GM21786 (cell line): ENCODE measurements around the gene CAST.
A peak's percentile ranks its signal among the peaks of the same experiment; 100 is the strongest.

Source experiments
- ATAC-seq: cut with Tn5 transposase; IDR thresholded peaks from one replicate; pipeline ENCODE4 v1.9.1; 2021; ENCODE audit not compliant: unreplicated experiment

CAST gene

DNA sequence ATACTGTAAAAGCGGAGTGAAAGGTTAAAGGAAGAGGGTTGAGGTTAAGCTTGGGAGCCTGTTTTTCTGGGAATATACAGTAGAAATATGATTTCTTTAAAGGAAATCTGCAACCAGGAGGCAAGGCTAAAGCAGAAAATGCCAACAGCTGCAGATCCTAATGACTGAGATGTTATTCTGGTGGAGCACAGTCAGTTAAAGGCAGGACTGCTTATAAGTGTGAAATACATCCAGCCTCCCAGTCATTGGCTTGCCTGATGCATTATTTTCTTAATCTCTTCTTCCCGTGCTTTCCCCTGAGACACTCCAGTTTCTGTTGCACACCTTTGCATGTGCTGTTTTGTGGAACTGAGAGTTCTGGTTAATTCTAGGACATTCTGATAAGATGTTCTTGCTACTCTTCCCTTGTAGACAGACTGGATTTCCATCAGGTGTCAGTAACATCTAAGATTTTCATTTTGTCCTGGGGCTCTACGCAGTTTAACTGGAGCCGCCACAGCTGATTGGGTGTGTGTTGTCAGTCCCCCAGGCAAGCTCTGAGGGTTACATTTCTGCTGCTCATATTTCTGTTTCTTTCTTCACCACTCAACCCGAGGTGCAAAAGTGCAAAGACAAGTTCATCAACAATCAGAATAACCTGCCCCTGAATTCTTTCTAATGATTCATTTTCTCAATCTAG is 44.4 kb downstream of the CAST start:
- no peak for ATAC-seq

DNA sequence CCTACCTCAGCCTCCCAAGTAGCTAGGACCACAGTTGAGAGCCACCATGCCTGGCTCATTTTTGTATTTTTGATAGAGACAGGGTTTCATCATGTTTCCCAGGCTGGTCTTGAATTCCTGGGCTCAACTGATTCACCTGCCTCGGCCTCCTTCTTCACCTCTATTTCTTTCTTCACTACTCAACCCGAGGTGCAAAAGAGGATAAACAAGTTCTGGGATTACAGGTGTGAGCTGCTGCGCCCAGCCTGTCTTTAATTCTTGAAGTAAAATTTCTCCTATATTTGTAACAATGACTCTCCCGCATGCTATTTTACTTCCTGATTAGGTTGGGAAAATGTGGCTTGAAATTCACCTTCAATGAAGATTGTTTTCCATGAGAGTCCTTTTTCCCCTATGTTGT is 46.4 kb downstream of the CAST start:
- ATAC-seq = no peak

DNA sequence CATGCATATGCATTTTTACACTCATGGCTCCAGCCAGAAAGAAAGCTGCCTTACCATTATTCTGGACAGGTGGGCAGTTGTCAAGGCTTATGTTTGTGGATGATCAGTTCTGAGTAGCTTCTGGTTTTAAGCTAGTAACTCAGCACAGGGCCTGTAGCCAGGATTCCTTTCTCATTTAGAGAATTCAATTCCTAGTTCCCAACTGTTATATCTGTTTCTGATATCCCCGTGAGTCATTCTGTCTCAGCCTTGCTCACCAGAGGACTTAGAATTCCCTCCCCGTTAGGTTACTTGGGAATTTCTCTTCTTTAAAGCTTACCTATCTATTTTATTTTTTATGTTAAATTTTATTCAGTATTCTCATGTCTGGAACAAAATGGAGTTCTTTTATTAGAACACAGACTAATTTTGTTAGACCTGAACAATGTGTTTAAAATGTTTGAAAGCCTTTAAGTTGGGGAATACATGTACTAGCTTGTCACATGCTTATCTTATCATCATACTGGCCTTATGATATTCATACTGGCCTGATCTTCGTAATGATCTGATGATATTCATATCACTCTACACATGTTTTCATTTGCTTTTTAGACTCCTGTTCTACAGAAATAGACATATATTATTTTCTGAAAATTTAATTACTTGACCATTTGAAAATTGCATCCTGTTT is 47.1 kb downstream of the CAST start:
- ATAC-seq = no peak

DNA sequence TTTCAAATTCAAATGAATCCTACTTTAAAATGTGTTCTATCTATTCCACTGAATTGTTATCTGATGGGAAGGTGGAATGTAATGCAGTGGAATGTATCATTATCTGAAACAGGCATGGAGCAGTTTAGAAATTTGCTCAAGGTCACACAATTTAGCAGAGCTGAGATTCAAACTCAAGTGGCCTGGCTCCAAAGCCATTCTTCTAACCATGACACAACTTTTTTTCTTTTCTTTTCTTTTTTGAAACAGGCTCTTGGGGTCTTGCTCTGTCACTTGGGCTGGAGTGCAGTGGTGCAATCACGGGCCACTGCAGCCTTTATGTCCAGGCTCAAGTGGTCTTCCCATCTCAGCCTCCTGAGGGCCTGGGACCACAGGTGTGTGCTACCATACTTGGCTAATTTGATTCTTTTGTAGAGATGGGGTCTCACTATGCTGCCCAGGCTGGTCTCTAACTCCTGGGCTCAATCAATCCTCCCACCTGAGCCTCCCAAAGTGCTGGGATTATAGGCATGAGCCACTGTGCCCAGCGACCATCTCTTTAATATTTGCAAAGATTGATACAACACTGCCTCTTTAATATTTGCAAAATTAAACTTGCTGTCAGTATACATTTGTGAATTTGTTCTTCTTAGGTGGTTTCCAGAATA is 50.0 kb downstream of the CAST start:
- ATAC-seq = no peak

DNA sequence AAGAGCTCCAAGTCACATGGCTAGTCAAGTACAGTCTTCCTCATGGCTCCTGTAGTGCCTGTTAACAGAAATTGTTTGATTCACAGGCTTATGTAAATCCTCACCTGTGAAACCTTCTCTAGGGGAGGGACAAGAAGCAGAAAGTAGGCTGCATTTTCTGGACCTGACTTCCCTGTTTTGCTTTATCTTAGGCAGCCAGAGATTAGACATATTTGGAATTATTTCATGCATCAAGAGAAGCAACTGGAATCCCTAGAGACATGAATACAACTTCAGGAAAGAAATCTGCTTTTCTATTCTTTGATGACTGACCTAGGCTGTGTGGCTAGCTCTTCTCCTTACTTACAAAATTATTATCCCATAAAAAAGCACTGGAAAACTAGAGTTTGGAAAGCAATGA is 52.3 kb downstream of the CAST start:
- ATAC-seq = no peak

DNA sequence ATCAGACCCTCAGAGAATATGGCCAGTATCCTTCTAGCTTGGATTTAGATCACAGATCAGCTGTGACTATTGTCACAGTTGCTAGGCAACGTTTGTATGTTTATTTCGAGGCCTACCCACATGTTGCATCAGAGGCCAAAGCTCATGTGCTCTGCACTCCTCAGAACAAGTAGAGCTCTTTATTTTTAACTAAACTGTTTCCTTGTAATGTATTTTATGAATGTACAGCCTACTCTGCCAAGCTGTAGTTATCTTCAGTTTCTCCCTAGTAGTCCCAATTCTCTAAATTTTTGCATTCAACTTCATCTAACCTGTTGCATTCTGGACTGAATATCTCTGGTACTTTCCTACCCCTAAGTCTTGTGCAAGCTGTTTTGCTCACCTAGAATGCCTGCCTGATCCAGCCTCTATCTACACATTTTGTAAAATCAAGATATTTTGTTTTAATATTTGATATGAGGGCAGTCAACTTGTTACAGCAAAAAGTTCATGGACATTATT is 52.8 kb downstream of the CAST start:
- ATAC-seq = peak; percentile 83

DNA sequence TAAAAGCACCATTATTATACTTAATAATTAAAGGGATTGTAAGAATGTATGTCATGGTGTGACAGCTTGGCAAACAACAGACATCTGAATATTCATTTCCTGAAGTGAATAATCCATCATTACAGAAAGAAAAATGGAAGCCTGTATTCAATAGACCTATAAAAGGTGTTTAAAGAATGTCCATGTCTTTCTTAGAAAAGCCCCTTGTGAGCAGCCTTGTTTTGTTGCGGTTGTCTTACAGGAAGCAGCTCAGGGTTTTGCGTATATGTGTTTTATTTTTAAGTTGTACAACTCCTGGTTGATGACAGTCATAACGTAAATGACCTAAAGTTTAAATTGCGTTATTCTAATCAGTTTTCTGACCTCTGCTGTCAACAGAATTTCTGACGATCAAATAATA is 53.8 kb downstream of the CAST start:
- ATAC-seq = no peak

DNA sequence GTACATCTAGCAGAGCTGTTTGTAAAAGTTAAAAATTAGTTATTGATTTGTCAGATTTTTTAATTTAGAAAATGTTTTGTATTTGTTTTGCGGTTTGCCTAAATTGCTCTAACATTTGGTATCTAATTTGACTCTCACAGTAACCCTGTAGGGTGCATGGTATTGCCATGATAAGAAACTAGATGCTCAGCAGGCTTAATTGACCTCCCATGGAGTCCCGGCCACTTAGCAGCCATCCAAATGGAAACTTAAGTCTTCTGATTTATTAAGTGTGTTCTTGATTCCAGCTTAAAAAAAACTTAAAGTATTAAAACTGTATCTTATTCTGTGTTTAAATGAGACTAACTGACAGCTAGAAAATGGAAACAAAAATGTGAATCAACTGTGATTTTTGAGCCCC is 54.5 kb downstream of the CAST start:
- ATAC-seq = no peak

DNA sequence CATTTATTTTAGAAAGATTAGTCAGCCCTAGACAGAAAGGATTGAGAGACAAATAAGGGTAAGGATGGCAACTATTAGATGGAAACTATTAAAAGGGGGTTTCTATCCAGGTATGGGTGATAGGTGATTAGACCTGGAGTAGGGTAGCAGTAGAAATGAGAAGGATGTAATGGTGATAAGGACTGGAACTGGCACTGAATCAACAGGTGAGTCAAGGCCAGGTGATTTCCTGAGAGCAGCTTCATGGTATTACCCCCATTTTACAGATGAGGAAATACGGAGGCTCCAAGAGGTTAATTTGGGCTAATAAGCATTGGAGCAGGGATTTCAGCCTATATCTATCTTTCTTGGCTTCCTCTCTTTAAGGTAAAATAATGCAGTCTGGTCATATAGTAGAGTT is 55.7 kb downstream of the CAST start:
- no peak for ATAC-seq

DNA sequence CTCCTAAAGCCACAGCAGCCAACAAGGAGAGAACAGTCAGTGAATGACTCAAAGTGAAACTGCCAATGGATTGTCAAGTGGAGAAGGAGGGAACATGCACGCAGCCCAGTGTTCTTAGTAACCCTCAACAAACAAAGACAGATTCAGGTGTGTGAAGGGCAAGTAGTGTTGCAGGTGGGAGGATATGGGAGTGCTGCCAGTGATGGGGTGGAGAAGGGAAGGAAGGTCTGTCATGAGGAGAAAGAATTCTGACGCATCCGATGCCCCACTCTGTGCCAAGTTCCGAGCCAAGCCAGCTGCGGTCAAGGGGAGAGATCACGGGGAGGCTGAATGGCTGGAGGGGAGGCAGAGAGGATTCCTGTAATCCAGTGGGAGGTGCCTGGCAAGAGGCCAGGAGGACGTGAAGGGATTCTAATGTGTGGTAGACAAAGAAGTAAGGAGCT is 56.5 kb downstream of the CAST start:
- ATAC-seq = no peak

DNA sequence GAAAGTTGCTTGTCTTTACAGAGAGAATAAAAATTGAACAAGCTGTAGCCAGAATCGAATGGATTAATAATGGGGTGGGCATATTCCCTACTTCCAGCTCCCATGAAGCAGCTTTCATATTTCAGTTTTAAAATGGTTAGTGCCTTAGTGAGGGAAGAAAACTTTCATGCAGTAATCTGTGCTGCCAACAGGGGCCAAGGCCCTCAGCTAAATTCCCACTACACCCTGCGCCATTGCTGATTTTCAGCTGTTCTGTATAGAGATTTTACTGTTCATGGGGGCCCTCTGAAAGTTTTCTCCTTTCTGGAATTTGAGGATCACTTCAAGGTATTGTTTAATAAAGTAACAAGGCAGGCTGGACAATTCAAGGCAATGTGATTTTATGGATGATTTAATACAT is 58.2 kb downstream of the CAST start:
- no peak for ATAC-seq

DNA sequence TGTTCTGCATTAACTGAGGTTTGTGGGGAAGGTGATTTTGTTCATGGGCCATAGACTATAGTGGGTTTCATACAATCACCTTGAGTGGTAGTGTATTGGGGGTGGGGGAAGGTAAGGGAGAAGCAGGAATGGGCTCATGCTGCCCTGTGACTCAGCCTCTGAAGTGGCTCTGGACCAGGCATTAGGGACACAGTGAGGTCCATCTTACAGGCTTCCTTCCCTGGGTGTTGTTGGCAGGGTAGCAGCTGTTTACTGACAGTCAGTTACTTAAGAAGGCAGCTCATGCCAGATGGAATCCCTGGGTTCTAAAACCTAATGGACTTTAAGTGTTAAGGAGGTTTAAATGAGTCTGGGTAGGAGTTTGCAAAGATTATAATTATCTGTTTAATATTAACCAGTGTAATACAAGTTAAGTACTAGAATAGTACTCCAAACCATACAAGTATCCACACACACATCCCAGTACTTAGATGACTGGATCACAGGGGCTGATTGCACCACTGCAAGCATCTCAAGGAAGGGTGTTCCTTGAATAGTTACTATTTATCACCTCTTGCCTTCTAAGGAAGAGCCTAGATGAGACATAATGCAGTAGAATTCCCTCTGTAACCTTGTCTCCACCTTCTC is 59.3 kb downstream of the CAST start:
- ATAC-seq = no peak

DNA sequence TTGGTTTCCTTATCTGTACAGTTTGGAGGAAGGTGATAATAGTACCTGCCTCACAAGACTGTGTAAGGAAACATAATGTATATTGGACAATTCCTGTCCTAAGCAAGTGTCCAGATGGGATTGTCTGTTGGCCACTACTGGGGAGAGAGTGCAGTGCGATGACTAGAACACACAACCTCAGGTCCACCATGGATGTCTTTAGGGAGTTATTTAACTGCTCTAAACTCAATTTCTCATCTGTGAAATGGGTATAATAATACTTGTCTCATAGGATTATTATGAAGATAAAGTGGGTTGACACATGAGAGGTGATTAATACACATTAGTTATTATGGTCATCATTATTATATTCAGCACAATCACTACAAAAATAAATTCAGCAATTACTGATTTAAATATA is 63.1 kb downstream of the CAST start:
- no peak for ATAC-seq

DNA sequence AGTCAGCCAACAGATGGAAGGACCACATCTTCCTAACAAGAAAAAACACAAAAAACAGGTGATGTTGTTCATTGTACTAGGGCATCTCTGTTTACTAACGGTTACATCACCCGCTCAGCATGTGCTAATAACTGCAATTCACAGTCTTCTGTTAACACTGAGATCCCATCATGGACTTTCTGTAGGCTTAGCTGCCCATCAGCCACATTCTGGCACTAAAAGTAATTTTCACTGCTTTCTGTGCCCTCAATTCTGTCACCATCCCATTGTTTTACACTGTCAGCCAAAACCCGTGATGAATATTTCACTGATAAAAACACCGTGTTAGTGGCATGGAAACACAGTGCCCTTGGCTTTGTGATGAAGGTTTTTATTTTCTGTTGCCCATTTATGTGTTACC is 64.6 kb downstream of the CAST start:
- ATAC-seq = no peak

DNA sequence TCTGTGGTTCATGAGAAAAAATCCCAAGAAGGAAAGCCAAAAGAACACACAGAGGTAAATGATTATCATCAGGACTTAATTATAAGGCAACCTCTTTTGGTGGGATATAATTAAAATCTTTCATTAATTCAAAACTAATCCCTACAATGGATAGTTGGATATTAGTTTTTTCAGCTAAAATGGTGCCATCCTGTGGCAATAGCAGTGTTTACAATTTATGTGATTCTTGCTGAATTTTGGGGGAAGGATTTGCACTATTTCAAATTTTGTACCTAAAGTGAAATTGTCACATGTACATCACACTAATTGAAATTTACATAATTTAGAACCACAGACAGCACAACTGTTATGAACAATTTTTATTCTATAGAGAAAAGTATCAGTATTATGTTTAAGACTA is 67.0 kb downstream of the CAST start:
- no peak for ATAC-seq

DNA sequence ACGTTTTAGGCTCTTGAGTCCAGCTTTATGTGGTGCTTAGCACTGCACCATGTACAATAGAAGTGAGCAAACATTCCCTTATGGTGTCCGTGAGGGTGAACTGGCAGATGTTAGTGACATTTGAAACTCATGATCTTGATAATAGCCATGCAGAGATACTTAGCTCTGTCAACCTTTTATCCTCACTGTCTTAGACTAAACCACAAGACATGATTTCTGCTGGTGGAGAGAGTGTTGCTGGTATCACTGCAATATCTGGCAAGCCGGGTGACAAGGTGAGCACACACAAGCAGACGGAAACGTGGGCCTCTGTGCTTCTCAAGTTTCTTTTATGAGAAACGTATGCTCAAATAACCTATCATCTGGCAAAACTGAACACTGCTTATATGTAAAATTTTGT is 68.4 kb downstream of the CAST start:
- no peak for ATAC-seq

DNA sequence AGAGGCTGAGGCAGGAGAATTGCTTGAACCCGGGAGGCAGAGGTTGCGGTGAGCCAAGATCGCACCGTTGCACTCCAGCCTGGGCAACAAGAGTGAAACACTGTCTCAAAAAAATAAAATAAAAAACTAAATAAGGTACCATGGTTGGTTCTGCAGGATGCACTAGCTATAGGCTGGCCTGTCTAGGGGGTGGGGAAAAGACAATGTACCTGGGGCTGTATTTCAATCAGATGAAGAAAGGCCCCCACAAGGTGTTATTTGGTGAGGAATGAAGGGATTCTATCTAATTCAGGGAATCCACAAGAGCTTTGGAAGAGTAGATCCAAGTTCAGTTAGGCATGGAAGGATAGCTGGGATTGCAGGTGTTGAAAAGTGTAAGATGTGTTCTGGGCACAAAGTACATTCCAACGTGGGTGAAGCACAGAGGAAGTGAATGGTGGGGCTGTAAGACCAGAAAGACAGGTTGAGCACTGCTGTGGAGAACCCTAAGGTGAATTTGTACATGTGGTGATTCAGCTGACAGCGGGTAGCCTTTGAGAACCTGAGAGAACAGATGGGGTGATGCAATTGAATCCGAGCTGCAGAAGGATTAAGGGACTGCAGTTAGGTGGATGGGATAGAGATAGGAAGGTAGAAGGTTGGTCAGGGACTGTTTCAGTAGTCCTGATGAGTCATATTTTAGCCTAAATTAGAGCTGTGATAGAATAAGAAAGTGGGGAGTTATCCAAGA is 71.8 kb downstream of the CAST start:
- ATAC-seq = no peak

DNA sequence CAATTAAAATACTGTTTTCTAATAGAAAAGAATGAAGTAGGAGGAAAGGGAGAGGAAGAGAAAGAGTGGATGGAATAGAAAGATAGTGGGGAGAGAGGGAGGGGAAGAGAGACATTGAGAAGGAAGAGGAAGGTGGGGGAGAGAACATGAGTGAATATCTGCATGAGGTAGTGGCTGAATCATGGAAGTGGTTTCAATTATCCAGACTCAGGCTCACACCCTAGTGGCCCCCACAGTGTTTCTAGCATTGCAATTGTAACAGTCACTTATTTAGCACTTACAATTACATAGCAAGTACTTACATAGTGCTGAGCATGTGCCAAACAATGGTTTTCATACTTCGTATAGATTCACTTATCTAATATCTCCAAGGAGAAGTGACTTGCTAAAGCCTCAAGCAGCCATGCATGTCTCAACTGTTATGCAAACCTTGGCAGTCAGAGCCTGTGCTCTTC is 72.7 kb downstream of the CAST start:
- no peak for ATAC-seq

DNA sequence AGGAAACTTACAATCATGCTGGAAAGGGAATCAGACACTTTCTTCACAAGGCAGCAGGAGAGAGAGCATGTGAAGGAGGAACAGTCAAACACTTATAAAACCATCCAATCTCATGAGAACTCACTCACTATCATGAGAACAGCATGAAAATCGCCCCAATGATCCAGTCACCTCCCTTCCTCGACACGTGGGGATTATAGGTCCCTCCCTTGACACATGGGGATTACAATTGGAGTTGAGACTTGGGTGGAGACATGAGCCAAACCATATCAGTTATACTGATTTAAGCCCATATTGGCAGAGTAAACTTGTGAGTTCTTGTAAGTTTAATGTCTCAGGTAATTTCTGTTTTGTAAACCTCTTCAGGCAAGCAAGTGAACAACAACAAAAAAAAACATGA is 74.8 kb downstream of the CAST start:
- ATAC-seq = no peak

DNA sequence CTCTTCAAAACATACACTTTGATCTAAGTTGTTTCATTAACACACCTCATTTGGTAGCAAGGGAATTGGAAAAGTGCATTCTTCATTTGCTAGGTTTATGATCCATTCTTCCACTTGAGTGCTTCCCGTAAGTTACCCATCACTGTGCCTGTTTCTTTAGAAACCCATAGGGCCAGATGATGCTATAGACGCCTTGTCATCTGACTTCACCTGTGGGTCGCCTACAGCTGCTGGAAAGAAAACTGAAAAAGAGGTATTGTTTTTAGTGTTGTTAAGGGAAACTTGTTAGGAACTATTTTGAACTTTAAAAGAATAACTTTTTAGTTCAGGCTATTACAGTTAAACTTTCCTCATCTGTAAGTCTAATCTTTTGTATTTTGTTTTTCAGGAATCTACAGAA is 78.9 kb downstream of the CAST start:
- ATAC-seq = no peak

DNA sequence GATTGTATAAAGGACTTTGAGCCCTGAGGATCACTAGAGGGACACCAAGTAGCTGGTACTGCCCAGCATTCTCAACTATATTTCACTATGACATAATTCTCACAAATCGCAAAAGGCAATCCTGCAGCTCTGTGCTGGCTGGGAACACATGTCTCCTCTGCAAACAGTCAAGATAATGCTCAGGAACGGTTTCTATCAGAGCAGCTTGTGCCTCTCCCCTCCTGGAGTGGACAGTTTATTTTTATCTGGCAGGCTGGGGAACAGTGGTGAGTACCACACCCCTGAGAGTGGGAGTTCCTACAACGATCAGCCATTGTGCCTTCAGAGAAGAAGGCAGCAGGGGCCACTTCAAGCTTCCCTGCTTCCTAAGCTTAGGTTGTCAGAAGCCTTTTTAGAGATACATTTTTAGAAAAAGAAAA is 79.7 kb downstream of the CAST start:
- ATAC-seq = no peak
